GM12872 (cell line): Measurements from ENCODE around the gene ARID1B.

ENCODE experiments used
- CTCF ChIP-seq: IDR thresholded peaks from 3 replicates; pipeline ENCODE4 v1.5.1; 2011; ENCODE audit warnings: low read depth, mild to moderate bottlenecking, low read length, moderate library complexity; ENCODE audit not compliant: insufficient read depth

The ARID1B gene

GRCh38 chr6:156797901-156798735 lies 20.9 kb downstream of the ARID1B start:
- TF ChIP-seq CTCF, result no peak

- TF ChIP-seq CTCF, result no peak
These were observed 24.5 kb downstream of the ARID1B start for GRCh38 chr6:156801712-156802111.

- TF ChIP-seq CTCF, result no peak
These were observed 26.2 kb downstream of the ARID1B start for GRCh38 chr6:156803353-156803752.

- TF ChIP-seq CTCF, result no peak
These were observed 27.2 kb downstream of the ARID1B start for GRCh38 chr6:156804402-156804801.

GRCh38 chr6:156806155-156806554 lies 29.0 kb downstream of the ARID1B start:
- TF ChIP-seq CTCF, result no peak

GRCh38 chr6:156807028-156807427 lies 29.9 kb downstream of the ARID1B start:
- TF ChIP-seq CTCF, result no peak

- no peak for TF ChIP-seq CTCF
These were observed 30.6 kb downstream of the ARID1B start for GRCh38 chr6:156807795-156808194.

- no peak for TF ChIP-seq CTCF
These were observed 31.1 kb downstream of the ARID1B start for GRCh38 chr6:156808287-156808686.
